ENCODE data around the gene PDXDC1.
"Not testable (repeated sequence)": the region's sequence is repeated elsewhere in the genome, so short reads cannot be mapped to it uniquely, and the experiment has no call there.

Gene PDXDC1

DNA sequence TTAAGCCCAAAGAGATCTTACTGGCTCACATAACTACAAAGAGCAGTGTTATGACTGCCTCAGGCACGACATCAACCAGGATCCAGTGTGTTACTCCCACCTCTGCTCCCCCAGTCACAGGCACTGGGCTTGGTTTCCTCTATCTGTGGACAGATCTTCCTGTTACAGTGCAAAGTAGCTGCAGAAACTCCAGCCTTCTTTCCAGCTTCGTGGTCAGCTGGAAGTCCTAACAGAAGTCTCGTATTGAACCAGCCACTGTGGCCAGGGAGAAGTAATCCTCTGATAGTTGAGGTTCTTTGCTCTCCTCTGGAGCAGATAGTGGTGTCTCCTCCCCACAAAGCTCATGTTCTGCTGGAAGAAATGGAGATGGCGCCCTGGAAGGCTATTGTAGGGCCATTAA is 41.5 kb downstream of the PDXDC1 start:
- not testable (repeated sequence) for DNase-seq

GRCh38 chr16:15016951-15017580 is 42.2 kb downstream of the PDXDC1 start:
- not testable (repeated sequence) for DNase-seq

DNA sequence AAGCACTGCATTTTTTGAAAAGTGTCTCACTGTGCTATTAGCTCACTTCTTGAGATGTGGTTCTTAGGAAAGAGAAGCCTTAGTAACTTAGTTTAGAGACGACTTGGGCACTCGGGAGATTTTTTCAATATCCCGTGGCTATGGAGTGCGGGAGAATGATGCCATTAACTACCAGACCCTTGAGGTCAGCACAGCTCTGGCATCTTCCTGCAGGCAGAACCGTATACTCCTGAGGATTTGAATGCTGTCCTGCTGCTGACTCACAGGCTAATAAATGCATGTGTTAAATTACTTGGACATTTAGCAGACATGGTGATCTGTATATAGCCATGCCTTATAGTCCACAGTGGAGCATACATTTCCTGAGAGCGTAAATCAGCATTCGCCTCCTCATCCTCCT is 46.6 kb downstream of the PDXDC1 start:
- not testable (repeated sequence) for DNase-seq

DNA sequence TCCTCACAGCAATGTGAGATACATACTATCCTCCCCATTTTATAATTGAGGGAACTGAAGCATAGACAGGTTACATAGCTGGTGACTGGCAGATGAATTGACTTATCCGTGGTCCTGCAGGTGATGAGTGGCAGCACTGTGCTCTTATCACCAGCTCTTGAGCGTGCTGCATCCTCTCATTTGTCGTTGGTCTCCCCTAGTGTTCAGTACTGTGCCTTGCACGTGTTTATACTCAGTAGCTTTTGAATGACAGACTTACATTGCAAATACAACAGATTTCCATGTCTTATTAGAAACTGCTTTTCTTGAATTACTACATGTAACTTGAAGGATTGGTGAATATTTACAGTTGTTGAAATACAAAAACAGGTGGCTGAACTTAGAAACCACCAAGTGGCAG is 47.4 kb downstream of the PDXDC1 start:
- peak; percentile 34 to 71 (median 37) for DNase-seq

GRCh38 chr16:15023381-15024077 is 48.7 kb downstream of the PDXDC1 start:
- not testable (repeated sequence) for DNase-seq

- DNase-seq = not testable (repeated sequence)
Observed at GRCh38 chr16:15024858-15025199, 50.0 kb downstream of the PDXDC1 start.

- DNase-seq = not testable (repeated sequence)
Observed at GRCh38 chr16:15025234-15025951, 50.6 kb downstream of the PDXDC1 start.

DNA sequence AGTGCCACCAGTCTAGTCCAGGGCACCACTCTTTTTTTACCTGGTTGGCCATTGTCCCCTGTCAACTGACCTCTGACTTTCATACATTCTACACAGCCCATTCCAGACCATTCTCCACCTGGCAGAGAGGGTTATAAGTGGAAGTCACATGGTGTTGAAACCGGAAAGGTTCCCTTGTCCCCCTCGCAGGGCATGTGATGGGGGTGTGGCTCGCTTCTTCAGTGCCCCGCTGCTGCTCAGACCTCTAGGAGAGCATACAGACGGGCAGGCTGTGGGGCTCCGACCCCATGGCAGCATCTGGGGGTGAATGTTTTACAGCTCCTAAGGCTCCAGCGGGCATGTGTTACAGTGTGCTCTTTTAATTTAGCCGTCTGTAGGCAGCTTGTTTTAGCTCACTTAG is 52.2 kb downstream of the PDXDC1 start:
- DNase-seq = not testable (repeated sequence)

DNA sequence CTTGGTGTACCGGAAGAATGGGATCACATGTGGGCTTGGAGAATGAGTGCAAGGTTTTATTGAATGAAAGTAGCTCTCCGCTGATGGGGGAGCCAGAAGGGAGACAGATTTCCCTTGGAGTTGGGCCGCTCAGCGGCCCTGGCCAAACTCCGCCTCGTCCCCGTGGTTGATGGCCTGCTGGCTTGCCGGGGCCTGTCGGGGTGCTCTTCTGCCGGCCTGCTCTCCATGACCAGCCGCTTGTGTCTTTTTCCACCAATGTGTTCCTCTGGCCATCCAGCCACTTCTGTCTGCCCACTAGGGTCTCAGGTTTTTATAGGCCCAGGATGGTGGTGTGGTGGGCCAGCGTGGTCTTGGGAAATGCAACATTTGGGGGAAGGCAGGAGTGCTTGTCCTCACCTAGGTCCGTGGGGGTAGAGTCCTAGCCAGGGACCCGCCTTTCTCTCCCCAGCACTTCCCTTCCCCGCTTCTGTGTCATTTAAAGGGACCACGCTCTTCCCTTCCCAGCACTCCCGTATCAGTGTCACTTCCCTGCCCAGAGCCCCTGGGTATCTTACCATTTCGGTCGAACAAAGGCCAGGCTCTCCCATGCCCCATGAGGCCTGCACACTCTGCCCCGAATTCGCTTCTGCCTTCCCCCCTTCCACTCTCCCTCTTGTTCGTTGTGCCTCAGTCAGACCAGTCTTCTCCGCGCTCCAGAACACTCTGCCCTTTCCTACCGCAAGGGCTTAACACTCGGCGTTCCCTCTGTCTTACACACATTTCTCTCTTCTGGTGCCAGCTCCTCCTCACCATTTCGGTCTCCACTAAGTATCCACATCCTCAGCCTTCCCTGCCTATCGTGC is 52.9 kb downstream of the PDXDC1 start:
- DNase-seq = not testable (repeated sequence)

DNA sequence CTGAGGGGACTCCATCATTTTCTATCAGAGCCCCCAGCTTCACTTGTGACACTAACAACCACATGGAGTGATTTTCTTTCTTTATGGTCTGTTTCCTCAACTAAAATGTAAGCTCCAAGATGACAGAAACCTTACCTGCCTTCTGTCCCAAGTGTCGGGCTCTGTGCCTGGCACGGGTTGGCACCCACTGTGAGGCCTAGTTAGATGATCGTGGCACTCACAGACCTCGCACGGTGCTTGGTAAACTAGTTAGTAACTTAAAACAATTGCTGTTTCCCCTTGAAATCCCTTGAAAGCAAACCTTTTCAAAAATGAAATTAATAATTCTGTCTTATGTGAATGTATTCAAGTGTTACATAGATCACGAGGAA is 53.5 kb downstream of the PDXDC1 start:
- not testable (repeated sequence) for DNase-seq

GRCh38 chr16:15028801-15029698 is 54.2 kb downstream of the PDXDC1 start:
- not testable (repeated sequence) for DNase-seq

GRCh38 chr16:15029749-15030148 is 54.9 kb downstream of the PDXDC1 start:
- not testable (repeated sequence) for DNase-seq

GRCh38 chr16:15031179-15031578 is 56.4 kb downstream of the PDXDC1 start:
- DNase-seq = no peak

DNA sequence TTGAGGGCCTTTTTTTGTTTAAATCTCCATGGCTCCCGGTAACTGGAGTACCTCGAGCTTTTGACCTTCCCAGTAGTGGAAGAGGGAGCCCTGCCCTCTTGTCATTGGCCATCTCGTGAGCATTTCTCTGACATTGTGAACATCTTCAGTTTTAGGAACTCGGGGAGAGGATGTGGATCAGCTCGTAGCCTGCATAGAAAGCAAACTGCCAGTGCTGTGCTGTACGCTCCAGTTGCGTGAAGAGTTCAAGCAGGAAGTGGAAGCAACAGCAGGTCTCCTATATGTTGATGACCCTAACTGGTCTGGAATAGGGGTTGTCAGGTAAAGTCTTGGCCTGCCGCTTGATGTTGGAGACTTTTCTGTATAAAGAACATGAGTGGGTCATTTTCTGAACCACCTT is 56.8 kb downstream of the PDXDC1 start:
- DNase-seq = no peak

DNA sequence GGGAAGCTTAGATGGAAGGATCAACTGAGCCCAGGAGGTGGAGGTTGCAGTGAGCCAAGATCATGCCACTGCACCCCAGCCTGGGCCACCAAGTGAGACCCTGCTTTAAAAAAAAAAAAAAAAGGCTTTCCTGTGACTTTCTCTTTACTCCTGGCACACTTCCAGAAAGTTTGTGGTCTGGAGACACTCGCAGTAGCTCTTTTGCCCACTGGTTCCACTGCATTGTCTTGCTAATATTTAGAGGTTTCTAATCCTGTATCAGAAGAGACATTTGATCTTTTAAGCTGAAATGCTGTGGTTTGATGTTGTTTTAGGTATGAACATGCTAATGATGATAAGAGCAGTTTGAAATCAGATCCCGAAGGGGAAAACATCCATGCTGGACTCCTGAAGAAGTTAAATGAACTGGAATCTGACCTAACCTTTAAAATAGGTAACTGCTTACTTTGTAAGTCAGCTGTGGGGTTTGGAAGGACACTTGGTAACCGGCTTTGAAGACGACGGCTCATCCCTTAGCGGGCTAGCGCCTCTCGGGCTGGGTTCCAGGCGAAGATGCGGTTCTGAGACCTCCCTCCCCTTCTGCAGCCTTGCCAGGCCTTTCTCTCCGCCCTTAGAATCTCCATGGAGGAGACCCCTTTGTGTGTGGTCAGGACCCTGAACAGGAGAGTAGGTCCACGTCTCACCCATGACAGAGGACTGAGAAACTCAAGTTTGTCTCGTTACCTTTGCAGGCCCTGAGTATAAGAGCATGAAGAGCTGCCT is 57.9 kb downstream of the PDXDC1 start:
- no peak for DNase-seq

DNA sequence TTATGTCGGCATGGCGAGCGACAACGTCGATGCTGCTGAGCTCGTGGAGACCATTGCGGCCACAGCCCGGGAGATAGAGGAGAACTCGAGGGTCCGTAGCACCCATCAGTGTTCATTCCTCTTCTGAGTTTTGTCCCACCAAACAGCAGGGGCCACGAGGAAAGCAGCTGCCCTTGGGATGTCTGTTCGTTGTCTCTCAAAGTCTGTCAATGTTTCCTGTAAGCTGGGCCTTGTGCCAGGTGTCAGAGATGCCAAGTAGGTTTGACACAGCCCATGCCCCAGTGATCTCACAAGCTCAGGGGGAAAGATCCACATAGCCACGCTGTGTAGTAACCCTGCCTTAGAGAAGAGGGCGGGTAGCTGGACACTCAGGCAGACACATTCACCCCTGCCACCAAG is 58.5 kb downstream of the PDXDC1 start:
- DNase-seq = no peak

DNA sequence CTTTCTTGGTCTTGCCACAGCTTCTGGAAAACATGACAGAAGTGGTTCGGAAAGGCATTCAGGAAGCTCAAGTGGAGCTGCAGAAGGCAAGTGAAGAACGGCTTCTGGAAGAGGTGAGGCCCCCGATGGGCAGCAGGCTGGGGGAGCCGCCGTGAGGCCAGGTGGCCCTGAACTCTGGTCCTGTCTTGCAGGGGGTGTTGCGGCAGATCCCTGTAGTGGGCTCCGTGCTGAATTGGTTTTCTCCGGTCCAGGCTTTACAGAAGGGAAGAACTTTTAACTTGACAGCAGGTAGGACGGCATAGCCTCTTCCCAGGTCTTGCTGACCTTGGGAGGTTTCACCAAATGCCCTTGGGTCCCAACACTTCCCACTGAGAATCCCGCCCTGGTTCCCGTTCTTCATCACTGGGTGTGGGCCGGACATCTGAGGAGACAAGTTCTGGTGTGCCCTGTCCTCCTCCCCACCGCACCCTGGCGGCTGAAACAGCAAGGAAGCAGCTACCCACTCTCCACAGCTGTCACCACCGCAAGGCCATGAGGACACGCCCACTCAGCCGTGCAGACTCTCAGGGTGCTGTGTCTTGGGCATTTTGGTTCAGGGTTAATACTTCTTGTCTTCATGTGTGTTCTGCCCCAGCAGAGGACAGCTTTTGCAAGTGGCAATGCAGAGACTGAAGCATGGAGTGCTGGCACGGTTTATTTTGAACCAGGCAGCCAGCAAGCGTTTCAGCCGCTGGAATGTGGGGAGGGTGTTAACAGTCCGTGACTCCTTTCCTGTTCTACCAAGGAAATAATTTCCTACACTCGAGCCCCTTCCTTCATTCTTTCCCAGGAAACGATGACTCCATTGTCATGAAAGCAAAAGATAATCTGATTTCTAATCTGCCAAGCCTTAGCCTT is 59.7 kb downstream of the PDXDC1 start:
- no peak for DNase-seq

- no peak for DNase-seq
Observed at GRCh38 chr16:15035163-15035729, 60.4 kb downstream of the PDXDC1 start.

- DNase-seq = no peak
Observed at GRCh38 chr16:15037003-15037402, 62.2 kb downstream of the PDXDC1 start.

DNA sequence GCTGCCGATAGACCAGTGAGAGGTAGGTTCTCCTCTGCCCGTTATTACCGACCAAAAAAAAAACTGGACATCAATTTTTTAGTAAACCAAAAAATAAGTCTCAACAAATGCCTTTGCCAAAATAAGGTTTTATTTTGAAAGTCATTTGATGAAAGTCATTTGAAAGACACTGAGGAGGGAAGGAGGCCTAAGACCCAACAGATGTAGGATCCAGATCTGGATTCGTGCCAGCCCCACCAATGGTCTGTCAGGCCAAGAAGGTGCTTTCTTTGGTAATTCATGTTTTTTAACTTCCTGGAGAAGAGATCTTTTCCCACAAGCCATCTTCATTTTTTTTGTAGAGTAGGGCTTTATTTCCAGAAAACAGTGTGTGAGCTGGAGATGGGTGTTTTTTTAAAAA is 62.9 kb downstream of the PDXDC1 start:
- no peak for DNase-seq

All from T-helper 1 cell (primary cell).